ENCODE measurements around the gene KIAA1671. TPM values are rescaled to one million over a fixed set of nuclear protein-coding genes. Genes with fewer than 3 reads are reported as not detected.

The KIAA1671 gene
- total and polyA plus RNA-seq, 2 donors = 4.1 to 8.0 TPM

GRCh38 chr22:24947881-24948280, 4.6 kb upstream of the KIAA1671 start:
- H3K36me3 ChIP-seq (ENCODE audit: control insufficient read depth in 2 of 2, insufficient read depth in 2 of 2, low read length in 1 of 2) = no peaks in the 10 kb centered on the region
- H3K9me3 ChIP-seq (ENCODE audit: control insufficient read depth in 2 of 2, insufficient read depth in 1 of 2, low read length in 1 of 2) = peaks cover 2 to 4% of the 10 kb centered on the region in 2 donors
- no peak overlapping the region for H3K4me3 ChIP-seq (ENCODE audit: low read length in 2 of 2)
- no peak for DNase-seq (ENCODE audit: low read depth in 6 of 9, low spot score in 9 of 9)
- H3K27ac ChIP-seq (ENCODE audit: low read depth in 1 of 2, low read length in 1 of 2) = no peak overlapping the region
- H3K4me1 ChIP-seq (ENCODE audit: control insufficient read depth in 2 of 2, insufficient read depth in 2 of 2, low read length in 2 of 2) = peaks cover 4 to 7% of the 10 kb centered on the region in 2 donors
- H3K27me3 ChIP-seq (ENCODE audit: control insufficient read depth in 2 of 2, insufficient read depth in 1 of 2, low read length in 1 of 2) = peaks cover 13 to 32% of the 10 kb centered on the region in 2 donors
- 75% methylated on average over 12 of the region's 12 CpGs for WGBS

- H3K27me3 ChIP-seq (ENCODE audit: control insufficient read depth in 2 of 2, insufficient read depth in 1 of 2, low read length in 1 of 2) = peaks cover 19 to 39% of the 10 kb centered on the region in 2 donors
- DNase-seq (ENCODE audit: low read depth in 6 of 9, low spot score in 9 of 9) = no peak
- 94% methylated on average over 13 of the region's 13 CpGs for WGBS
These were observed 3.9 kb upstream of the KIAA1671 start for GRCh38 chr22:24948356-24949202.

GRCh38 chr22:24950272-24950902, 2.1 kb upstream of the KIAA1671 start:
- DNase-seq (ENCODE audit: low read depth in 6 of 9, low spot score in 9 of 9) = no peak
- H3K9me3 ChIP-seq (ENCODE audit: control insufficient read depth in 2 of 2, insufficient read depth in 1 of 2, low read length in 1 of 2) = peaks cover 5 to 6% of the 10 kb centered on the region in 2 donors
- H3K4me3 ChIP-seq (ENCODE audit: low read length in 2 of 2) = no peak overlapping the region
- H3K4me1 ChIP-seq (ENCODE audit: control insufficient read depth in 2 of 2, insufficient read depth in 2 of 2, low read length in 2 of 2) = peaks cover 6 to 7% of the 10 kb centered on the region in 2 donors
- 38% methylated on average over 7 of the region's 7 CpGs for WGBS
- no peaks in the 10 kb centered on the region for H3K36me3 ChIP-seq (ENCODE audit: control insufficient read depth in 2 of 2, insufficient read depth in 2 of 2, low read length in 1 of 2)
- H3K27ac ChIP-seq (ENCODE audit: low read depth in 1 of 2, low read length in 1 of 2) = no peak overlapping the region
- H3K27me3 ChIP-seq (ENCODE audit: control insufficient read depth in 2 of 2, insufficient read depth in 1 of 2, low read length in 1 of 2) = peaks cover 29 to 54% of the 10 kb centered on the region in 2 donors

More at GRCh38 chr22:24948356-24949202, 3.9 kb upstream of the KIAA1671 start:
- no peak overlapping the region for H3K27ac ChIP-seq (ENCODE audit: low read depth in 1 of 2, low read length in 1 of 2)
- H3K36me3 ChIP-seq (ENCODE audit: control insufficient read depth in 2 of 2, insufficient read depth in 2 of 2, low read length in 1 of 2) = no peaks in the 10 kb centered on the region
- peaks cover 5 to 6% of the 10 kb centered on the region in 2 donors for H3K9me3 ChIP-seq (ENCODE audit: control insufficient read depth in 2 of 2, insufficient read depth in 1 of 2, low read length in 1 of 2)
- peaks cover 6 to 7% of the 10 kb centered on the region in 2 donors for H3K4me1 ChIP-seq (ENCODE audit: control insufficient read depth in 2 of 2, insufficient read depth in 2 of 2, low read length in 2 of 2)
- H3K4me3 ChIP-seq (ENCODE audit: low read length in 2 of 2) = no peak overlapping the region

GRCh38 chr22:24952837-24953383, 394 bp downstream of the KIAA1671 start:
- Histone ChIP-seq H3K27ac (ENCODE audit: low read depth in 1 of 2, low read length in 1 of 2) (no peak overlapping the region), H3K36me3 (ENCODE audit: control insufficient read depth in 2 of 2, insufficient read depth in 2 of 2, low read length in 1 of 2) (no peaks in the 10 kb centered on the region), H3K4me1 (ENCODE audit: control insufficient read depth in 2 of 2, insufficient read depth in 2 of 2, low read length in 2 of 2) (peaks cover 6 to 7% of the 10 kb centered on the region in 2 donors), H3K9me3 (ENCODE audit: control insufficient read depth in 2 of 2, insufficient read depth in 1 of 2, low read length in 1 of 2) (peaks cover 5 to 6% of the 10 kb centered on the region in 2 donors), H3K4me3 (ENCODE audit: low read length in 2 of 2) (peak overlapping the region; percentile 26 to 56), H3K27me3 (ENCODE audit: control insufficient read depth in 2 of 2, insufficient read depth in 1 of 2, low read length in 1 of 2) (peaks cover 29 to 56% of the 10 kb centered on the region in 2 donors)
- 3% methylated on average over 35 of the region's 35 CpGs for WGBS
- DNase-seq (ENCODE audit: low read depth in 6 of 9, low spot score in 9 of 9) = no peak

GRCh38 chr22:24953384-24954113, 1.0 kb downstream of the KIAA1671 start:
- Histone ChIP-seq H3K4me3 (ENCODE audit: low read length in 2 of 2) (peak overlapping the region; percentile 26 to 56), H3K27ac (ENCODE audit: low read depth in 1 of 2, low read length in 1 of 2) (no peak overlapping the region), H3K36me3 (ENCODE audit: control insufficient read depth in 2 of 2, insufficient read depth in 2 of 2, low read length in 1 of 2) (no peaks in the 10 kb centered on the region), H3K4me1 (ENCODE audit: control insufficient read depth in 2 of 2, insufficient read depth in 2 of 2, low read length in 2 of 2) (peaks cover 3 to 7% of the 10 kb centered on the region in 2 donors), H3K9me3 (ENCODE audit: control insufficient read depth in 2 of 2, insufficient read depth in 1 of 2, low read length in 1 of 2) (peaks cover 5 to 6% of the 10 kb centered on the region in 2 donors), H3K27me3 (ENCODE audit: control insufficient read depth in 2 of 2, insufficient read depth in 1 of 2, low read length in 1 of 2) (peaks cover 29 to 53% of the 10 kb centered on the region in 2 donors)
- 13% methylated on average over 47 of the region's 47 CpGs for WGBS
- no peak for DNase-seq (ENCODE audit: low read depth in 6 of 9, low spot score in 9 of 9)

GRCh38 chr22:24954114-24954463, 1.6 kb downstream of the KIAA1671 start:
- Histone ChIP-seq H3K36me3 (ENCODE audit: control insufficient read depth in 2 of 2, insufficient read depth in 2 of 2, low read length in 1 of 2) (no peaks in the 10 kb centered on the region), H3K4me1 (ENCODE audit: control insufficient read depth in 2 of 2, insufficient read depth in 2 of 2, low read length in 2 of 2) (peaks cover 3 to 7% of the 10 kb centered on the region in 2 donors), H3K4me3 (ENCODE audit: low read length in 2 of 2) (no peak overlapping the region), H3K27me3 (ENCODE audit: control insufficient read depth in 2 of 2, insufficient read depth in 1 of 2, low read length in 1 of 2) (peaks cover 29 to 53% of the 10 kb centered on the region in 2 donors), H3K9me3 (ENCODE audit: control insufficient read depth in 2 of 2, insufficient read depth in 1 of 2, low read length in 1 of 2) (peaks cover 5 to 6% of the 10 kb centered on the region in 2 donors), H3K27ac (ENCODE audit: low read depth in 1 of 2, low read length in 1 of 2) (no peak overlapping the region)
- DNase-seq (ENCODE audit: low read depth in 6 of 9, low spot score in 9 of 9) = no peak
- 55% methylated on average over 4 of the region's 4 CpGs for WGBS

GRCh38 chr22:24954856-24955255, 2.3 kb downstream of the KIAA1671 start:
- no peak for DNase-seq (ENCODE audit: low read depth in 6 of 9, low spot score in 9 of 9)
- 97% methylated on average over 8 of the region's 8 CpGs for WGBS
- Histone ChIP-seq H3K4me1 (ENCODE audit: control insufficient read depth in 2 of 2, insufficient read depth in 2 of 2, low read length in 2 of 2) (peaks cover 3 to 7% of the 10 kb centered on the region in 2 donors), H3K9me3 (ENCODE audit: control insufficient read depth in 2 of 2, insufficient read depth in 1 of 2, low read length in 1 of 2) (peaks cover 5 to 6% of the 10 kb centered on the region in 2 donors), H3K36me3 (ENCODE audit: control insufficient read depth in 2 of 2, insufficient read depth in 2 of 2, low read length in 1 of 2) (no peaks in the 10 kb centered on the region), H3K27ac (ENCODE audit: low read depth in 1 of 2, low read length in 1 of 2) (no peak overlapping the region), H3K4me3 (ENCODE audit: low read length in 2 of 2) (no peak overlapping the region), H3K27me3 (ENCODE audit: control insufficient read depth in 2 of 2, insufficient read depth in 1 of 2, low read length in 1 of 2) (peaks cover 29 to 53% of the 10 kb centered on the region in 2 donors)

GRCh38 chr22:24957043-24957442, 4.5 kb downstream of the KIAA1671 start:
- H3K4me3 ChIP-seq (ENCODE audit: low read length in 2 of 2) = no peak overlapping the region
- H3K36me3 ChIP-seq (ENCODE audit: control insufficient read depth in 2 of 2, insufficient read depth in 2 of 2, low read length in 1 of 2) = no peaks in the 10 kb centered on the region
- no peak for DNase-seq (ENCODE audit: low read depth in 6 of 9, low spot score in 9 of 9)
- H3K27ac ChIP-seq (ENCODE audit: low read depth in 1 of 2, low read length in 1 of 2) = no peak overlapping the region
- peaks cover 24 to 32% of the 10 kb centered on the region in 2 donors for H3K27me3 ChIP-seq (ENCODE audit: control insufficient read depth in 2 of 2, insufficient read depth in 1 of 2, low read length in 1 of 2)
- 93% methylated on average over 2 of the region's 2 CpGs for WGBS
- peaks cover 5 to 6% of the 10 kb centered on the region in 2 donors for H3K9me3 ChIP-seq (ENCODE audit: control insufficient read depth in 2 of 2, insufficient read depth in 1 of 2, low read length in 1 of 2)
- H3K4me1 ChIP-seq (ENCODE audit: control insufficient read depth in 2 of 2, insufficient read depth in 2 of 2, low read length in 2 of 2) = peaks cover 3 to 7% of the 10 kb centered on the region in 2 donors

Measured in thymus (tissue), 11 donors.